ENCODE measurements around the gene CYSRT1.
"Not testable (repeated sequence)": the region's sequence is repeated elsewhere in the genome, so short reads cannot be mapped to it uniquely, and the experiment has no call there.

The CYSRT1 gene

GRCh38 chr9:137253717-137254623 lies 29.0 kb downstream of the CYSRT1 start:
- DNase-seq, result no peak

GRCh38 chr9:137254624-137255447 lies 29.9 kb downstream of the CYSRT1 start, which contains the start of gene NELFB:
Gene NELFB (plus strand): TSS chr9:137255327.
- DNase-seq, result peak; percentile 96

GRCh38 chr9:137255448-137256114 lies 30.6 kb downstream of the CYSRT1 start:
- DNase-seq, result no peak

- DNase-seq, result no peak
Observed at GRCh38 chr9:137256362-137256761, 31.4 kb downstream of the CYSRT1 start.

GRCh38 chr9:137256856-137257255 lies 31.9 kb downstream of the CYSRT1 start:
- no peak for DNase-seq

- DNase-seq, result not testable (repeated sequence)
Observed at GRCh38 chr9:137262173-137262908, 37.4 kb downstream of the CYSRT1 start.

- no peak for DNase-seq
Observed at GRCh38 chr9:137262909-137263285, 37.9 kb downstream of the CYSRT1 start.

- DNase-seq, result no peak
Observed at GRCh38 chr9:137263506-137263905, 38.5 kb downstream of the CYSRT1 start.

GRCh38 chr9:137264067-137264466 lies 39.1 kb downstream of the CYSRT1 start:
- DNase-seq, result no peak

- DNase-seq, result no peak
Observed at GRCh38 chr9:137265496-137266161, 40.7 kb downstream of the CYSRT1 start.

GRCh38 chr9:137266162-137266527 lies 41.2 kb downstream of the CYSRT1 start:
- no peak for DNase-seq

- no peak for DNase-seq
Observed at GRCh38 chr9:137266585-137267453, 41.8 kb downstream of the CYSRT1 start.

- no peak for DNase-seq
Observed at GRCh38 chr9:137267933-137268355, 43.0 kb downstream of the CYSRT1 start.

GRCh38 chr9:137268538-137269201 lies 43.7 kb downstream of the CYSRT1 start:
- DNase-seq, result no peak

- no peak for DNase-seq
Observed at GRCh38 chr9:137269231-137269772, 44.3 kb downstream of the CYSRT1 start.

GRCh38 chr9:137270929-137271695 lies 46.1 kb downstream of the CYSRT1 start:
- no peak for DNase-seq

- no peak for DNase-seq
Observed at GRCh38 chr9:137271696-137272076, 46.7 kb downstream of the CYSRT1 start.

- no peak for DNase-seq
Observed at GRCh38 chr9:137272241-137273094, 47.5 kb downstream of the CYSRT1 start.
